Activated CD4-positive, alpha-beta T cell treated with anti-CD3 and anti-CD28 coated beads, Interleukin-2, amount 50 U/mL, for 48 hours (primary cell): ENCODE data around the gene AFF3.
A peak's percentile ranks its signal among the peaks of the same experiment; 100 is the strongest.
"Not testable (repeated sequence)": the region's sequence is repeated elsewhere in the genome, so short reads cannot be mapped to it uniquely, and the experiment has no call there.

Experiments used
- DNase-seq, 2 experiments: peaks; one replicate each; pipeline ENCODE4 v3.0.0-alpha.2; 2020

AFF3 gene

GRCh38 chr2:100142393-100142792, at the start of gene AFF3:
TSS of gene AFF3 (minus strand) at chr2:100142590. CDS start at chr2:100104454, 38,136 bp downstream.
- peak; percentile 59 to 73 for DNase-seq

GRCh38 chr2:100189387-100189786, 47.0 kb upstream of the AFF3 start:
- DNase-seq = no peak

- DNase-seq = no peak
Measured at GRCh38 chr2:100188326-100188725, 45.9 kb upstream of the AFF3 start.

GRCh38 chr2:100186126-100186525, 43.7 kb upstream of the AFF3 start:
- DNase-seq = no peak

- DNase-seq = no peak
Measured at GRCh38 chr2:100185516-100185915, 43.1 kb upstream of the AFF3 start.

GRCh38 chr2:100185105-100185504, 42.7 kb upstream of the AFF3 start:
- DNase-seq = no peak

GRCh38 chr2:100184055-100184737, 41.8 kb upstream of the AFF3 start:
- DNase-seq = no peak

- DNase-seq = no peak
Measured at GRCh38 chr2:100182494-100183361, 40.3 kb upstream of the AFF3 start.

GRCh38 chr2:100180503-100180902, 38.1 kb upstream of the AFF3 start:
- no peak for DNase-seq

GRCh38 chr2:100179806-100180205, 37.4 kb upstream of the AFF3 start:
- DNase-seq = no peak

GRCh38 chr2:100178864-100179263, 36.5 kb upstream of the AFF3 start:
- no peak for DNase-seq

GRCh38 chr2:100178085-100178788, 35.8 kb upstream of the AFF3 start:
- DNase-seq = peak; percentile 25 to 44

- no peak for DNase-seq
Measured at GRCh38 chr2:100176925-100177324, 34.5 kb upstream of the AFF3 start.

GRCh38 chr2:100174026-100174431, 31.6 kb upstream of the AFF3 start:
- no peak for DNase-seq

GRCh38 chr2:100166701-100167100, 24.3 kb upstream of the AFF3 start:
- DNase-seq = no peak

- DNase-seq = no peak
Measured at GRCh38 chr2:100163605-100164004, 21.2 kb upstream of the AFF3 start.

GRCh38 chr2:100161945-100162620, 19.7 kb upstream of the AFF3 start:
- DNase-seq = no peak

- no peak for DNase-seq
Measured at GRCh38 chr2:100160396-100160795, 18.0 kb upstream of the AFF3 start.

GRCh38 chr2:100151832-100152231, 9.4 kb upstream of the AFF3 start:
- DNase-seq = not testable (repeated sequence)

GRCh38 chr2:100151310-100151709, 8.9 kb upstream of the AFF3 start:
- DNase-seq = no peak

- no peak for DNase-seq
Measured at GRCh38 chr2:100148883-100149282, 6.5 kb upstream of the AFF3 start.

GRCh38 chr2:100146657-100146960, 4.2 kb upstream of the AFF3 start:
- no peak for DNase-seq
